Measurements from ENCODE around the gene WIPF1. TPM values are rescaled to one million over a fixed set of nuclear protein-coding genes. Genes with fewer than 3 reads are reported as not detected.

The WIPF1 gene
- total RNA-seq, 1 donor from 2014 or later, result 60.1 TPM

- no peaks in the 10 kb centered on the region for H3K27me3 Mint-ChIP-seq (ENCODE audit: unreplicated experiment)
- no peak overlapping the region for H3K27ac Mint-ChIP-seq (ENCODE audit: unreplicated experiment)
- no peak overlapping the region for H3K4me3 Mint-ChIP-seq (ENCODE audit: unreplicated experiment)
- peaks cover 2% of the 10 kb centered on the region for H3K4me1 Mint-ChIP-seq (ENCODE audit: unreplicated experiment)
- no peak for DNase-seq (ENCODE audit: extremely low spot score, unreplicated experiment)
- H3K36me3 Mint-ChIP-seq (ENCODE audit: unreplicated experiment), result peaks cover 36% of the 10 kb centered on the region
- TF ChIP-seq CTCF (IDR thresholded peaks at IDR 0.05), result no peak
- H3K9me3 Mint-ChIP-seq (ENCODE audit: unreplicated experiment), result no peaks in the 10 kb centered on the region
These were observed 22.9 kb downstream of the WIPF1 start for GRCh38 chr2:174574657-174575056.

GRCh38 chr2:174573621-174574081 lies 24.0 kb downstream of the WIPF1 start:
- TF ChIP-seq CTCF (IDR thresholded peaks at IDR 0.05), result no peak
- Mint-ChIP-seq H3K27ac (ENCODE audit: unreplicated experiment) (no peak overlapping the region), H3K36me3 (ENCODE audit: unreplicated experiment) (peaks cover 41% of the 10 kb centered on the region), H3K9me3 (ENCODE audit: unreplicated experiment) (no peaks in the 10 kb centered on the region), H3K4me3 (ENCODE audit: unreplicated experiment) (no peak overlapping the region), H3K4me1 (ENCODE audit: unreplicated experiment) (peaks cover 2% of the 10 kb centered on the region), H3K27me3 (ENCODE audit: unreplicated experiment) (no peaks in the 10 kb centered on the region)
- DNase-seq (ENCODE audit: extremely low spot score, unreplicated experiment), result no peak

GRCh38 chr2:174572556-174572955 lies 25.0 kb downstream of the WIPF1 start:
- Mint-ChIP-seq H3K36me3 (ENCODE audit: unreplicated experiment) (peaks cover 42% of the 10 kb centered on the region), H3K4me3 (ENCODE audit: unreplicated experiment) (no peak overlapping the region), H3K27me3 (ENCODE audit: unreplicated experiment) (no peaks in the 10 kb centered on the region), H3K4me1 (ENCODE audit: unreplicated experiment) (no peaks in the 10 kb centered on the region), H3K27ac (ENCODE audit: unreplicated experiment) (no peak overlapping the region), H3K9me3 (ENCODE audit: unreplicated experiment) (no peaks in the 10 kb centered on the region)
- no peak for TF ChIP-seq CTCF (IDR thresholded peaks at IDR 0.05)
- DNase-seq (ENCODE audit: extremely low spot score, unreplicated experiment), result no peak

- no peak for TF ChIP-seq CTCF (IDR thresholded peaks at IDR 0.05)
- no peaks in the 10 kb centered on the region for H3K27me3 Mint-ChIP-seq (ENCODE audit: unreplicated experiment)
- H3K4me3 Mint-ChIP-seq (ENCODE audit: unreplicated experiment), result no peak overlapping the region
- peaks cover 47% of the 10 kb centered on the region for H3K36me3 Mint-ChIP-seq (ENCODE audit: unreplicated experiment)
- no peaks in the 10 kb centered on the region for H3K4me1 Mint-ChIP-seq (ENCODE audit: unreplicated experiment)
- no peak overlapping the region for H3K27ac Mint-ChIP-seq (ENCODE audit: unreplicated experiment)
- H3K9me3 Mint-ChIP-seq (ENCODE audit: unreplicated experiment), result no peaks in the 10 kb centered on the region
- DNase-seq (ENCODE audit: extremely low spot score, unreplicated experiment), result no peak
These were observed 25.8 kb downstream of the WIPF1 start for GRCh38 chr2:174571669-174572323.

GRCh38 chr2:174570318-174570958 lies 27.2 kb downstream of the WIPF1 start:
- H3K4me3 Mint-ChIP-seq (ENCODE audit: unreplicated experiment), result no peak overlapping the region
- no peak for TF ChIP-seq CTCF (IDR thresholded peaks at IDR 0.05)
- H3K36me3 Mint-ChIP-seq (ENCODE audit: unreplicated experiment), result peaks cover 52% of the 10 kb centered on the region
- H3K27me3 Mint-ChIP-seq (ENCODE audit: unreplicated experiment), result no peaks in the 10 kb centered on the region
- H3K9me3 Mint-ChIP-seq (ENCODE audit: unreplicated experiment), result no peaks in the 10 kb centered on the region
- H3K27ac Mint-ChIP-seq (ENCODE audit: unreplicated experiment), result no peak overlapping the region
- H3K4me1 Mint-ChIP-seq (ENCODE audit: unreplicated experiment), result no peaks in the 10 kb centered on the region
- DNase-seq (ENCODE audit: extremely low spot score, unreplicated experiment), result no peak

Measured in osteocyte (in vitro differentiated cells).